H9 (cell line): ENCODE results near the gene CCL16. TPM values are rescaled to one million over a fixed set of nuclear protein-coding genes. Genes with fewer than 3 reads are reported as not detected.

ENCODE experiments used
- DNase-seq: peaks from one replicate; pipeline ENCODE4 v3.0.0-alpha.2; 2017
- H2AFZ ChIP-seq: one replicate; pipeline ENCODE4 v1.6.1; 2013; ENCODE audit warnings: mild to moderate bottlenecking, low read length, control low read depth, moderate library complexity
- H2AK5ac ChIP-seq: 2 replicates; pipeline ENCODE4 v1.6.1; 2013; ENCODE audit warnings: low read length, control low read depth, mixed read lengths; ENCODE audit not compliant: insufficient read length
- H2BK120ac ChIP-seq: one replicate; pipeline ENCODE4 v1.6.1; 2013; ENCODE audit warnings: low read depth, mild to moderate bottlenecking, low read length, control low read depth, inconsistent platforms; ENCODE audit not compliant: poor library complexity, severe bottlenecking
- H2BK12ac ChIP-seq: 2 replicates; pipeline ENCODE4 v1.6.1; 2013; ENCODE audit warnings: low read length, control low read depth, mixed read lengths, low read depth; ENCODE audit not compliant: insufficient read length
- H2BK15ac ChIP-seq: 2 replicates; pipeline ENCODE4 v1.6.1; 2013; ENCODE audit warnings: low read depth, low read length, control low read depth
- H2BK20ac ChIP-seq: one replicate; pipeline ENCODE4 v1.6.1; 2013; ENCODE audit warnings: low read depth, mild to moderate bottlenecking, low read length, control low read depth, inconsistent platforms; ENCODE audit not compliant: poor library complexity, severe bottlenecking
- H2BK5ac ChIP-seq: 2 replicates; pipeline ENCODE4 v1.6.1; 2013; ENCODE audit warnings: low read length, control low read depth, mixed read lengths; ENCODE audit not compliant: insufficient read length
- H3K14ac ChIP-seq: 2 replicates; pipeline ENCODE4 v1.6.1; 2013; ENCODE audit warnings: low read length, control low read depth; ENCODE audit not compliant: insufficient read depth
- H3K18ac ChIP-seq: 2 replicates; pipeline ENCODE4 v1.6.1; 2013; ENCODE audit warnings: low read depth, mild to moderate bottlenecking, mixed read lengths, low read length, control low read depth; ENCODE audit not compliant: insufficient read length
- H3K23ac ChIP-seq: 2 replicates; pipeline ENCODE4 v1.6.1; 2013; ENCODE audit warnings: low read length, control low read depth, mixed read lengths, low read depth; ENCODE audit not compliant: insufficient read length
- H3K23me2 ChIP-seq: 2 replicates; pipeline ENCODE4 v1.6.1; 2013; ENCODE audit warnings: low read depth, mild to moderate bottlenecking, mixed read lengths, low read length, control low read depth; ENCODE audit not compliant: insufficient read length, poor library complexity, severe bottlenecking
- H3K27ac ChIP-seq: 2 replicates; pipeline ENCODE4 v1.5.1; 2013; ENCODE audit warnings: low read length, control low read depth, mixed read lengths, low read depth; ENCODE audit not compliant: insufficient read length
- H3K27me3 ChIP-seq: 2 replicates; pipeline ENCODE4 v1.6.1; 2013; ENCODE audit warnings: low read length, control low read depth, inconsistent platforms; ENCODE audit not compliant: insufficient read depth
- H3K4ac ChIP-seq: 2 replicates; pipeline ENCODE4 v1.6.1; 2013; ENCODE audit warnings: low read depth, mild to moderate bottlenecking, control low read depth, inconsistent platforms, low read length, moderate library complexity
- H3K4me1 ChIP-seq: 2 replicates; pipeline ENCODE4 v1.6.1; 2013; ENCODE audit warnings: low read length, control low read depth, inconsistent platforms; ENCODE audit not compliant: insufficient read depth
- H3K4me2 ChIP-seq: 2 replicates; pipeline ENCODE4 v1.6.1; 2013; ENCODE audit warnings: low read length, control low read depth, mixed read lengths; ENCODE audit not compliant: insufficient read length, insufficient read depth
- H3K56ac ChIP-seq: 2 replicates; pipeline ENCODE4 v1.6.1; 2013; ENCODE audit warnings: low read depth, mild to moderate bottlenecking, mixed read lengths, low read length, control low read depth; ENCODE audit not compliant: insufficient read length
- H3K79me1 ChIP-seq: 2 replicates; pipeline ENCODE4 v1.6.1; 2013; ENCODE audit warnings: low read depth, mild to moderate bottlenecking, moderate library complexity, low read length, control low read depth, inconsistent platforms; ENCODE audit not compliant: insufficient read depth, poor library complexity, severe bottlenecking
- H3K79me2 ChIP-seq: 2 replicates; pipeline ENCODE4 v1.6.1; 2013; ENCODE audit warnings: low read length, control low read depth, inconsistent platforms; ENCODE audit not compliant: insufficient read depth
- H3K9ac ChIP-seq: 2 replicates; pipeline ENCODE4 v1.6.1; 2013; ENCODE audit warnings: low read length, control low read depth, mixed read lengths; ENCODE audit not compliant: insufficient read length; ENCODE audit errors: extremely low read depth
- H3K9me3 ChIP-seq: one replicate; pipeline ENCODE4 v1.6.1; 2013; ENCODE audit warnings: low read depth, low read length, inconsistent platforms; ENCODE audit not compliant: control insufficient read depth
- H3T11ph ChIP-seq: one replicate; pipeline ENCODE4 v1.6.1; 2013; ENCODE audit warnings: mild to moderate bottlenecking, low read length, control low read depth, inconsistent platforms
- H4K20me1 ChIP-seq: one replicate; pipeline ENCODE4 v1.6.1; 2013; ENCODE audit not compliant: control insufficient read depth, insufficient read length, insufficient read depth
- H4K5ac ChIP-seq: 2 replicates; pipeline ENCODE4 v1.6.1; 2013; ENCODE audit warnings: low read depth, mild to moderate bottlenecking, mixed read lengths, low read length, control low read depth; ENCODE audit not compliant: insufficient read length
- H4K8ac ChIP-seq: replicated peaks from 2 replicates; pipeline ENCODE4 v1.6.1; 2013; ENCODE audit warnings: low read length, control low read depth, mixed read lengths, low read depth; ENCODE audit not compliant: insufficient read length
- H4K91ac ChIP-seq: 2 replicates; pipeline ENCODE4 v1.6.1; 2013; ENCODE audit warnings: low read depth, mild to moderate bottlenecking, moderate library complexity, mixed read lengths, low read length, control low read depth; ENCODE audit not compliant: insufficient read length
- H3K27ac Mint-ChIP-seq, 3 experiments: 2 replicates in 2 of 3; 3 replicates in 1 of 3; pipeline ENCODE4 v1.8.0; 2020 to 2021; ENCODE audit warnings: mixed read lengths in 3 of 3, mild to moderate bottlenecking in 1 of 3, moderate library complexity in 1 of 3
- H3K27me3 Mint-ChIP-seq: 2 replicates; pipeline ENCODE4 v1.8.0; 2021; ENCODE audit warnings: low read depth, mild to moderate bottlenecking, moderate library complexity, mixed read lengths
- H3K36me3 Mint-ChIP-seq, 3 experiments: 2 replicates in 2 of 3; 3 replicates in 1 of 3; pipeline ENCODE4 v1.8.0; 2020 to 2021; ENCODE audit warnings: low read depth in 3 of 3, mixed read lengths in 3 of 3; ENCODE audit not compliant: insufficient read depth in 1 of 3
- H3K4me1 Mint-ChIP-seq, 2 experiments: 2 replicates each; pipeline ENCODE4 v1.8.0; 2020; ENCODE audit warnings: mixed read lengths in 2 of 2
- H3K4me3 Mint-ChIP-seq, 2 experiments: 2 replicates in 1 of 2; 3 replicates in 1 of 2; pipeline ENCODE4 v1.8.0; 2020 to 2021; ENCODE audit warnings: mild to moderate bottlenecking in 2 of 2, mixed read lengths in 2 of 2, moderate library complexity in 1 of 2
- H3K9me3 Mint-ChIP-seq, 2 experiments: 2 replicates in 1 of 2; 3 replicates in 1 of 2; pipeline ENCODE4 v1.8.0; 2020; ENCODE audit warnings: mild to moderate bottlenecking in 2 of 2, mixed read lengths in 2 of 2, moderate library complexity in 1 of 2
- CTCF ChIP-seq: fragments of 200-600 bp; sonication (generic); conservative IDR thresholded peaks from 3 replicates; pipeline ENCODE4 v1.8.0; 2021; ENCODE audit warnings: antibody characterized with exemption, mild to moderate bottlenecking
- WGBS: extraction: QIAGEN DNeasy Blood & Tissue Kit; methylation state at CpG from one replicate; pipeline ENCODE4 v1.1.7; 2013; ENCODE audit warnings: missing lambda C conversion rate, low lambda C conversion rate, mixed read lengths; ENCODE audit not compliant: insufficient read length; ENCODE audit errors: extremely low coverage; 5-methylcytosine and 5-hydroxymethylcytosine counted together
- total RNA-seq: library from RNA; stranded (reverse); gene quantifications from 2 replicates; pipeline ENCODE4 v1.2.1, GENCODE V29; 2021

The CCL16 gene
- total RNA-seq, 1 experiment from 2014 or later, result not detected

- Histone ChIP-seq H2BK5ac (no peak overlapping the region), H4K8ac (no peak overlapping the region), H2BK12ac (no peak overlapping the region), H3K79me1 (no peaks in the 10 kb centered on the region), H3K23ac (no peak overlapping the region), H3K27ac (no peak overlapping the region), H3T11ph (no peak overlapping the region), H4K91ac (no peak overlapping the region), H4K20me1 (no peaks in the 10 kb centered on the region), H3K79me2 (no peaks in the 10 kb centered on the region), H3K23me2 (no peaks in the 10 kb centered on the region), H2BK20ac (no peak overlapping the region), H3K4me2 (no peak overlapping the region), H2BK120ac (no peak overlapping the region), H3K56ac (no peak overlapping the region), H2BK15ac (no peak overlapping the region), H3K9ac (no peak overlapping the region), H3K14ac (no peak overlapping the region), H3K18ac (no peak overlapping the region), H4K5ac (no peak overlapping the region), H3K4me1 (no peaks in the 10 kb centered on the region), H2AK5ac (no peak overlapping the region), H3K4ac (no peak overlapping the region), H3K9me3 (no peaks in the 10 kb centered on the region), H3K27me3 (no peaks in the 10 kb centered on the region), H2AFZ (no peak overlapping the region)
- Mint-ChIP-seq H3K4me3 (no peak overlapping the region), H3K9me3 (no peaks in the 10 kb centered on the region), H3K36me3 (no peaks in the 10 kb centered on the region), H3K27me3 (no peaks in the 10 kb centered on the region), H3K27ac (no peak overlapping the region), H3K4me1 (peaks cover 5 to 11% of the 10 kb centered on the region in 2 experiments; a peak in 3 of 4 replicates)
- WGBS, result no CpG with 5 or more reads among the region's 1 CpG
- no peak for TF ChIP-seq CTCF
- no peak for DNase-seq
Measured at GRCh38 chr17:35972066-35972465, 9.2 kb downstream of the CCL16 start.
